SK-N-SH (cell line): ENCODE measurements around the gene TTC19. TPM values are rescaled to one million over a fixed set of nuclear protein-coding genes. Genes with fewer than 3 reads are reported as not detected.

Source experiments
- CTCF ChIA-PET: fragments of 300-600, 350-600 bp; formaldehyde crosslinking; extraction: SDS; loops from one replicate; lab custom pipeline; 2021; lab: Yijun Ruan, JAX
- POLR2A ChIA-PET: fragments of 350-600 bp; sonication (Branson Sonifier 250); formaldehyde crosslinking; extraction: SDS; loops from one replicate; lab custom pipeline; 2020; ENCODE audit warnings: antibody characterized with exemption, inconsistent platforms; lab: Yijun Ruan, JAX
- DNase-seq: peaks from one replicate; pipeline ENCODE4 v3.0.0; 2012
- H2AFZ ChIP-seq: fragments of 200-600 bp; sonication (generic); 2 replicates; pipeline ENCODE4 v1.8.1; 2016; ENCODE audit warnings: antibody characterized with exemption, mild to moderate bottlenecking, low read depth
- H3F3A ChIP-seq: fragments of 200-600 bp; sonication (generic); replicated peaks from 2 replicates; pipeline ENCODE3; 2016; ENCODE audit warnings: antibody characterized with exemption, mild to moderate bottlenecking; ENCODE audit not compliant: insufficient read depth
- H3K27ac ChIP-seq, 2 experiments: fragments of 200-500 bp in 1 of 2; fragments of 200-600 bp in 1 of 2; sonication (Bioruptor generic) in 1 of 2; sonication (generic), shearing (Covaris generic) in 1 of 2; 2 replicates each; pipeline versions ENCODE4 v1.5.1 to v1.6.1; 2014 to 2016; ENCODE audit warnings: low read depth in 2 of 2, inconsistent platforms in 1 of 2, low read length in 1 of 2, mild to moderate bottlenecking in 1 of 2, mixed read lengths in 1 of 2
- H3K27me3 ChIP-seq: fragments of 200-600 bp; sonication (generic), shearing (Covaris generic); 2 replicates; pipeline ENCODE4 v1.6.1; 2016; ENCODE audit warnings: mixed run types; ENCODE audit not compliant: insufficient read depth
- H3K36me3 ChIP-seq, 2 experiments: fragments of 200-500 bp in 1 of 2; fragments of 200-600 bp in 1 of 2; sonication (Bioruptor generic) in 1 of 2; sonication (generic) in 1 of 2; replicated peaks in 1 of 2; 2 replicates each; pipeline versions ENCODE3 to v1.5.1; 2014 to 2016; ENCODE audit warnings: low read length in 1 of 2, mild to moderate bottlenecking in 1 of 2; ENCODE audit not compliant: insufficient read depth in 2 of 2, control insufficient read depth in 1 of 2
- H3K4me1 ChIP-seq, 2 experiments: fragments of 200-500 bp in 1 of 2; fragments of 200-600 bp in 1 of 2; sonication (Bioruptor generic) in 1 of 2; sonication (generic), shearing (Covaris generic) in 1 of 2; 2 replicates each; pipeline versions ENCODE4 v1.5.1 to v1.6.1; 2014 to 2016; ENCODE audit warnings: low read depth in 1 of 2, low read length in 1 of 2, mixed run types in 1 of 2; ENCODE audit not compliant: insufficient read depth in 2 of 2, control insufficient read depth in 1 of 2
- H3K4me2 ChIP-seq: fragments of 200-600 bp; sonication (generic), shearing (Covaris generic); 2 replicates; pipeline ENCODE4 v1.6.1; 2017; ENCODE audit warnings: mixed run types
- H3K4me3 ChIP-seq, 2 experiments: fragments of 200-500 bp in 1 of 2; fragments of 200-600 bp in 1 of 2; sonication (Bioruptor generic) in 1 of 2; sonication (generic), shearing (Covaris generic) in 1 of 2; 2 replicates each; pipeline versions ENCODE4 v1.5.1 to v1.8.1; 2014 to 2016; ENCODE audit warnings: low read depth in 2 of 2, inconsistent platforms in 1 of 2, low read length in 1 of 2, mild to moderate bottlenecking in 1 of 2, mixed read lengths in 1 of 2, moderate library complexity in 1 of 2
- H3K79me2 ChIP-seq: fragments of 200-600 bp; sonication (generic); 2 replicates; pipeline ENCODE4 v1.8.1; 2017; ENCODE audit warnings: mild to moderate bottlenecking; ENCODE audit not compliant: insufficient read depth
- H3K9ac ChIP-seq: fragments of 200-600 bp; sonication (generic); 2 replicates; pipeline ENCODE4 v1.6.1; 2017; ENCODE audit warnings: mixed run types
- H3K9me2 ChIP-seq: fragments of 200-600 bp; sonication (generic); 2 replicates; pipeline ENCODE4 v1.6.1; 2017; ENCODE audit warnings: mixed run types
- H3K9me3 ChIP-seq: fragments of 200-600 bp; sonication (generic); 2 replicates; pipeline ENCODE4 v1.6.1; 2017; ENCODE audit warnings: mixed run types, mild to moderate bottlenecking, moderate library complexity
- H4K20me1 ChIP-seq: fragments of 200-600 bp; sonication (generic); 2 replicates; pipeline ENCODE4 v1.6.1; 2017; ENCODE audit warnings: mild to moderate bottlenecking, mixed run types; ENCODE audit not compliant: insufficient read depth
- CHD2 ChIP-seq: fragments of 150-350 bp; IDR thresholded peaks from 2 replicates; pipeline ENCODE4 v1.6.1; 2018; ENCODE audit warnings: low read length; ENCODE audit not compliant: partially characterized antibody
- EZH2phosphoT487 ChIP-seq: fragments of 200-600 bp; sonication (generic); IDR thresholded peaks from 2 replicates; pipeline ENCODE4 v1.6.1; 2017; ENCODE audit warnings: low read depth, mixed run types, mild to moderate bottlenecking, antibody characterized with exemption, moderate library complexity, borderline replicate concordance
- IRF3 ChIP-seq: fragments of 150-350 bp; IDR thresholded peaks from 2 replicates; pipeline ENCODE4 v1.6.1; 2016; ENCODE audit warnings: mild to moderate bottlenecking, low read depth, low read length
- MEF2A ChIP-seq: IDR thresholded peaks from 2 replicates; pipeline ENCODE4 v1.4.0; 2012; ENCODE audit warnings: low read depth, borderline replicate concordance
- NFIC ChIP-seq: IDR thresholded peaks from 2 replicates; pipeline ENCODE4 v1.4.0; 2012; ENCODE audit warnings: borderline replicate concordance
- NRF1 ChIP-seq: IDR thresholded peaks from 2 replicates; pipeline ENCODE4 v1.6.1; 2012; ENCODE audit warnings: low read depth, mild to moderate bottlenecking, low read length
- POLR2AphosphoS5 ChIP-seq: IDR thresholded peaks from 2 replicates; pipeline ENCODE4 v1.6.1; 2012; ENCODE audit warnings: low read depth, low read length
- RCOR1 ChIP-seq: fragments of 150-350 bp; IDR thresholded peaks from 2 replicates; pipeline ENCODE4 v1.6.1; 2017; ENCODE audit warnings: antibody characterized with exemption, low read length
- SIN3A ChIP-seq: IDR thresholded peaks from 2 replicates; pipeline ENCODE4 v1.6.1; 2012; ENCODE audit warnings: low read depth, mild to moderate bottlenecking, low read length, moderate library complexity, borderline replicate concordance
- SMC3 ChIP-seq: IDR thresholded peaks from 2 replicates; pipeline ENCODE4 v1.6.1; 2012; ENCODE audit warnings: low read depth, low read length, improper control_type of control experiment
- TAF1 ChIP-seq: IDR thresholded peaks from 2 replicates; pipeline ENCODE4 v1.6.1; 2012; ENCODE audit warnings: low read depth, mild to moderate bottlenecking, low read length, moderate library complexity, borderline replicate concordance
- TCF12 ChIP-seq: IDR thresholded peaks from 2 replicates; pipeline ENCODE4 v1.4.0; 2012
- TEAD4 ChIP-seq: IDR thresholded peaks from 2 replicates; pipeline ENCODE4 v1.4.0; 2012; ENCODE audit warnings: mild to moderate bottlenecking, borderline replicate concordance; ENCODE audit not compliant: insufficient read depth
- WGBS: methylation state at CpG from one replicate; pipeline ENCODE4 v1.1.6; 2017; ENCODE audit warnings: low lambda C conversion rate; 5-methylcytosine and 5-hydroxymethylcytosine counted together
- polyA plus RNA-seq, 3 experiments: library from polyadenylated mRNA; depleted of rRNA; stranded (reverse); fragments of >200 nt; gene quantifications; 2 replicates each; pipeline ENCODE4 v1.2.3, GENCODE V29; 2012
- TF ChIP-seq, protein P1 (sequence below): fragments of 150-350 bp; IDR thresholded peaks from 2 replicates; pipeline ENCODE4 v1.6.1; 2017; ENCODE audit warnings: antibody characterized with exemption, low read length, low read depth, borderline replicate concordance
- TF ChIP-seq, protein P2 (sequence below): IDR thresholded peaks from 2 replicates; pipeline ENCODE4 v1.4.0; 2012; ENCODE audit warnings: low read depth

Gene TTC19
- polyA plus RNA-seq, 1 of the 3 experiments (the other 2 are of a cell fraction): 6.6 TPM

DNA sequence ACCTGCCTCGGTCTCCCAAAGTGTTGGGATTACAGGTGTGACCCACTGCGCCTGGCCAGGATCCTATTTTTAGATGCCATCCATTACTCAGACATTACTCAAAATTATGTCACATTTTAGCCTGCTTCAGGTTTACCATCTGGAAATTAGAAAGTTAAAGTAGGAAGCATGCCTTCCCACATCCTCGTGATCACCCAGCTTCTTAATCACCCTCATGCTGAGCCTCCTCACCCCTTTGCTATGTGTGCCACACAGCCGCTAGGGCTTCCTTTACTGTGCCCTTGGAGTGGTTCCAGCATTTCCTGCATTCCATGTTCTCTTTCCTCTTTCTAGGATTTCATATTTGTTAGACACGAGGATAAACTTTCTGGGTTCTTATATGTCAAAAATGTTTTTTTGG is 45.4 kb upstream of the TTC19 start (continued):
- TF ChIP-seq POLR2AphosphoS5 (peak; percentile 44; the same call in 1 of the 2 replicates), TAF1 (no peak), RCOR1 (no peak), SMC3 (no peak), NFIC (peak; percentile 93), NRF1 (no peak), EZH2phosphoT487 (no peak), IRF3 (no peak), TEAD4 (peak; percentile 78)
- TF ChIP-seq, all 33 proteins: peak for 15

GRCh38 chr17:15955793-15956541 is 43.7 kb upstream of the TTC19 start:
- H3K4me2 ChIP-seq: no peak overlapping the region

More at GRCh38 chr17:15955793-15956541, 43.7 kb upstream of the TTC19 start:
- CTCF ChIA-PET: interaction anchor here (0.9 kb wide), 1 partner anchor 12 kb away, joined by 3 read pairs; no protein-coding TSS in a partner anchor
- Histone ChIP-seq H3K27me3 (no peaks in the 10 kb centered on the region), H3K9ac (no peak overlapping the region), H3K36me3 (no peaks in the 10 kb centered on the region), H3K9me3 (no peaks in the 10 kb centered on the region), H3K9me2 (no peaks in the 10 kb centered on the region), H3F3A (peaks cover 33% of the 10 kb centered on the region), H3K4me3 (no peak overlapping the region), H4K20me1 (no peaks in the 10 kb centered on the region), H3K79me2 (no peaks in the 10 kb centered on the region), H2AFZ (no peak overlapping the region), H3K4me1 (peaks cover 0 to 22% of the 10 kb centered on the region in 2 experiments; a peak in 1 of 4 replicates), H3K27ac (no peak overlapping the region)
- 91% methylated on average over 14 of the region's 14 CpGs for WGBS
- POLR2A ChIA-PET: no interaction called here
- TF ChIP-seq MEF2A: no peak
- no peak for TF ChIP-seq TCF12
- TF ChIP-seq, protein P1, sequence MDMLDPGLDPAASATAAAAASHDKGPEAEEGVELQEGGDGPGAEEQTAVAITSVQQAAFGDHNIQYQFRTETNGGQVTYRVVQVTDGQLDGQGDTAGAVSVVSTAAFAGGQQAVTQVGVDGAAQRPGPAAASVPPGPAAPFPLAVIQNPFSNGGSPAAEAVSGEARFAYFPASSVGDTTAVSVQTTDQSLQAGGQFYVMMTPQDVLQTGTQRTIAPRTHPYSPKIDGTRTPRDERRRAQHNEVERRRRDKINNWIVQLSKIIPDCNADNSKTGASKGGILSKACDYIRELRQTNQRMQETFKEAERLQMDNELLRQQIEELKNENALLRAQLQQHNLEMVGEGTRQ: no peak
- TF ChIP-seq, protein P2, sequence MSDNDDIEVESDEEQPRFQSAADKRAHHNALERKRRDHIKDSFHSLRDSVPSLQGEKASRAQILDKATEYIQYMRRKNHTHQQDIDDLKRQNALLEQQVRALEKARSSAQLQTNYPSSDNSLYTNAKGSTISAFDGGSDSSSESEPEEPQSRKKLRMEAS: no peak
- no peak for TF ChIP-seq CHD2
- no peak for TF ChIP-seq SIN3A
- DNase-seq: no peak
